B cell (primary cell): ENCODE measurements around the gene IL25. TPM values are rescaled to one million over a fixed set of nuclear protein-coding genes. Genes with fewer than 3 reads are reported as not detected.

Experiments
- ATAC-seq: fragments of 200-7000 bp; cut with Tn5 transposase; one replicate; pipeline ENCODE4 v1.10.0; 2021; ENCODE audit warnings: low read depth, mild to moderate bottlenecking, moderate number of reproducible peaks, moderate library complexity
- CTCF ChIA-PET: fragments of 350-600 bp; sonication (Branson Sonifier 250); formaldehyde crosslinking; loops from one replicate; lab custom pipeline; 2021; ENCODE audit warnings: antibody characterized with exemption, inconsistent platforms; lab: Charles Lee
- POLR2A ChIA-PET: fragments of 350-600 bp; sonication (Branson Sonifier 250); formaldehyde crosslinking; loops from one replicate; lab custom pipeline; 2021; ENCODE audit warnings: antibody characterized with exemption; lab: Charles Lee
- DNase-seq: peaks from one replicate; pipeline ENCODE4 v3.0.0; 2013
- H2AFZ ChIP-seq: 2 replicates; pipeline ENCODE4 v1.6.1; 2012; ENCODE audit warnings: mild to moderate bottlenecking, low read depth, low read length; ENCODE audit not compliant: insufficient read depth, poor library complexity, severe bottlenecking
- H3K27ac ChIP-seq, 2 donors: 1 replicate in 1 of 2; 2 replicates in 1 of 2; pipeline ENCODE4 v1.5.1; 2012 to 2013; ENCODE audit warnings: low read length in 2 of 2, mild to moderate bottlenecking in 2 of 2, moderate library complexity in 1 of 2
- H3K27me3 ChIP-seq, 4 experiments: fragments of 200-600 bp in 1 of 4; sonication (generic) in 1 of 4; replicated peaks in 1 of 4; 1 replicate in 2 of 4; 2 replicates in 2 of 4; pipeline versions ENCODE4 v1.6.1 to v1.7.0; 2013 to 2016; ENCODE audit warnings: low read length in 3 of 4, mild to moderate bottlenecking in 2 of 4, mixed read lengths in 1 of 4, moderate library complexity in 1 of 4; ENCODE audit not compliant: insufficient read depth in 4 of 4, control insufficient read depth in 3 of 4; ENCODE audit errors: control extremely low read depth in 1 of 4
- H3K36me3 ChIP-seq, 2 experiments: replicated peaks in 1 of 2; 1 replicate in 1 of 2; 2 replicates in 1 of 2; pipeline versions ENCODE4 v1.6.1 to v1.7.1; 2013; ENCODE audit warnings: low read length in 1 of 2; ENCODE audit not compliant: insufficient read depth in 2 of 2, control insufficient read depth in 1 of 2; ENCODE audit errors: control extremely low read depth in 1 of 2, extremely low read depth in 1 of 2
- H3K4me1 ChIP-seq, 2 donors: fragments of 200-600 bp in 1 of 2; sonication (generic) in 1 of 2; 1 replicate in 1 of 2; 2 replicates in 1 of 2; pipeline versions ENCODE4 v1.5.1 to v1.6.1; 2013 to 2017; ENCODE audit warnings: low read length in 2 of 2; ENCODE audit not compliant: control insufficient read depth in 2 of 2, insufficient read depth in 2 of 2
- H3K4me2 ChIP-seq: replicated peaks from 2 replicates; pipeline ENCODE3; 2012; ENCODE audit warnings: mild to moderate bottlenecking, low read depth, low read length; ENCODE audit not compliant: poor library complexity, severe bottlenecking
- H3K4me3 ChIP-seq, 5 experiments: fragments of 200-600 bp in 1 of 5; sonication (generic) in 1 of 5; 1 replicate in 3 of 5; 2 replicates in 2 of 5; pipeline versions ENCODE4 v1.5.1 to v1.7.0; 2011 to 2016; ENCODE audit warnings: low read length in 4 of 5, mild to moderate bottlenecking in 4 of 5, low read depth in 2 of 5, control low read depth in 1 of 5, moderate library complexity in 1 of 5; ENCODE audit not compliant: insufficient read depth in 1 of 5; ENCODE audit errors: control extremely low read depth in 1 of 5, extremely low read depth in 1 of 5
- H3K79me2 ChIP-seq: fragments of 200-600 bp; sonication (generic); one replicate; pipeline ENCODE4 v1.6.0; 2016; ENCODE audit warnings: low read length; ENCODE audit not compliant: control insufficient read depth, insufficient read depth
- H3K9ac ChIP-seq: fragments of 200-600 bp; sonication (generic); 2 replicates; pipeline ENCODE4 v1.6.1; 2017; ENCODE audit warnings: mild to moderate bottlenecking, low read length, moderate library complexity
- H3K9me3 ChIP-seq, 3 donors: one replicate each; pipeline versions ENCODE4 v1.6.1 to v1.7.1; 2013; ENCODE audit warnings: low read length in 2 of 3; ENCODE audit not compliant: control insufficient read depth in 2 of 3, insufficient read depth in 1 of 3; ENCODE audit errors: control extremely low read depth in 1 of 3
- H4K20me1 ChIP-seq: 2 replicates; pipeline ENCODE4 v1.6.0; 2012; ENCODE audit warnings: mild to moderate bottlenecking, low read length; ENCODE audit not compliant: insufficient read depth, control insufficient read depth, poor library complexity, severe bottlenecking
- H3K27ac Mint-ChIP-seq: one replicate; pipeline ENCODE4 v1.8.0; 2021; ENCODE audit warnings: mixed read lengths
- H3K27me3 Mint-ChIP-seq: one replicate; pipeline ENCODE4 v1.8.0; 2021; ENCODE audit warnings: mixed read lengths
- H3K4me1 Mint-ChIP-seq: one replicate; pipeline ENCODE4 v1.8.0; 2021; ENCODE audit warnings: mixed read lengths
- H3K4me3 Mint-ChIP-seq: one replicate; pipeline ENCODE4 v1.8.0; 2021; ENCODE audit warnings: mixed read lengths
- H3K9me3 Mint-ChIP-seq: one replicate; pipeline ENCODE4 v1.8.0; 2022; ENCODE audit warnings: mixed read lengths; ENCODE audit not compliant: insufficient read depth
- CTCF ChIP-seq: fragments of 200-600 bp; IDR thresholded peaks from one replicate; pipeline ENCODE4 v1.8.0; 2022; ENCODE audit warnings: antibody characterized with exemption, mild to moderate bottlenecking
- EZH2 ChIP-seq: IDR thresholded peaks from 2 replicates; pipeline ENCODE4 v1.6.1; 2012; ENCODE audit warnings: borderline replicate concordance, low read depth, mild to moderate bottlenecking, moderate library complexity, low read length; ENCODE audit not compliant: insufficient read depth, poor library complexity, severe bottlenecking
- WGBS: methylation state at CpG from one replicate; pipeline ENCODE4 v1.1.5; 2013; ENCODE audit warnings: missing lambda C conversion rate; ENCODE audit not compliant: insufficient coverage; 5-methylcytosine and 5-hydroxymethylcytosine counted together
- intact Hi-C: fragments of 100-400 bp; cut with micrococcal nuclease; formaldehyde crosslinking; loops from one replicate; pipeline ENCODE4 v1.10.0; 2022
- polyA plus RNA-seq: library from polyadenylated mRNA; depleted of rRNA; stranded (reverse); fragments of >200 nt; gene quantifications from 2 replicates; pipeline ENCODE4 v1.2.3, GENCODE V29; 2012
- total RNA-seq, 2 donors: library from RNA; stranded (reverse); fragments of 120-200 nt in 1 of 2; gene quantifications; 1 replicate in 1 of 2; 2 replicates in 1 of 2; pipeline versions ENCODE4 v1.2.3 to v1.2.4, GENCODE V29; 2013 to 2022

Gene IL25
- total and polyA plus RNA-seq, 2 donors (not counting 1 experiment from before 2014, with no cell fraction given): not detected

GRCh38 chr14:23411563-23412525, 39.2 kb downstream of the IL25 start:
- no peak overlapping the region for H3K9ac ChIP-seq
- CTCF ChIA-PET: no interaction called here
- intact Hi-C loops: no loop called here

More at GRCh38 chr14:23411563-23412525, 39.2 kb downstream of the IL25 start:
- Histone ChIP-seq H3K79me2 (no peaks in the 10 kb centered on the region), H3K27me3 (peaks cover 0 to 21% (median 8%) of the 10 kb centered on the region in 4 experiments), H4K20me1 (no peaks in the 10 kb centered on the region), H3K4me1 (no peaks in the 10 kb centered on the region), H3K36me3 (no peaks in the 10 kb centered on the region), H3K4me2 (no peak overlapping the region), H3K4me3 (no peak overlapping the region), H3K27ac (no peak overlapping the region), H2AFZ (no peak overlapping the region), H3K9me3 (no peaks in the 10 kb centered on the region)
- Mint-ChIP-seq H3K9me3 (no peaks in the 10 kb centered on the region), H3K4me1 (peaks cover 5% of the 10 kb centered on the region), H3K27ac (no peak overlapping the region), H3K27me3 (peaks cover 65% of the 10 kb centered on the region), H3K4me3 (no peak overlapping the region)
- no peak for TF ChIP-seq CTCF
- no peak for TF ChIP-seq EZH2
- DNase-seq: no peak
- POLR2A ChIA-PET: no interaction called here
- no peak for ATAC-seq
- 87% methylated on average over 12 of the region's 14 CpGs for WGBS
